ENCODE measurements around the gene TRIM13. TPM values are rescaled to one million over a fixed set of nuclear protein-coding genes. Genes with fewer than 3 reads are reported as not detected.
"Not testable (repeated sequence)": the region's sequence is repeated elsewhere in the genome, so short reads cannot be mapped to it uniquely, and the experiment has no call there.

TRIM13 gene, protein sequence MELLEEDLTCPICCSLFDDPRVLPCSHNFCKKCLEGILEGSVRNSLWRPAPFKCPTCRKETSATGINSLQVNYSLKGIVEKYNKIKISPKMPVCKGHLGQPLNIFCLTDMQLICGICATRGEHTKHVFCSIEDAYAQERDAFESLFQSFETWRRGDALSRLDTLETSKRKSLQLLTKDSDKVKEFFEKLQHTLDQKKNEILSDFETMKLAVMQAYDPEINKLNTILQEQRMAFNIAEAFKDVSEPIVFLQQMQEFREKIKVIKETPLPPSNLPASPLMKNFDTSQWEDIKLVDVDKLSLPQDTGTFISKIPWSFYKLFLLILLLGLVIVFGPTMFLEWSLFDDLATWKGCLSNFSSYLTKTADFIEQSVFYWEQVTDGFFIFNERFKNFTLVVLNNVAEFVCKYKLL
- 11.4 and 11.6 TPM in 2 replicates for total RNA-seq (2014; rRNA removed; shearing (Covaris generic))

- DNase-seq = peak; percentile 76 to 79
- H3K4me1 ChIP-seq = no peaks in the 10 kb centered on the region
- peaks cover 26% of the 10 kb centered on the region for H3K36me3 ChIP-seq
- peak within 1 kb of the TSS; percentile 92 for H3K27ac ChIP-seq
- H3K27me3 ChIP-seq = no peaks in the 10 kb centered on the region
- no peaks in the 10 kb centered on the region for H3K9me3 ChIP-seq (replicated peaks)
- H3K4me3 ChIP-seq = peak within 1 kb of the TSS; percentile 91
Measured at GRCh38 chr13:49996951-49997895, at the start of gene TRIM13. Gene TRIM13 (plus strand): TSS chr13:49997042. CDS start chr13:50011941, 14,899 bp downstream.

DNA sequence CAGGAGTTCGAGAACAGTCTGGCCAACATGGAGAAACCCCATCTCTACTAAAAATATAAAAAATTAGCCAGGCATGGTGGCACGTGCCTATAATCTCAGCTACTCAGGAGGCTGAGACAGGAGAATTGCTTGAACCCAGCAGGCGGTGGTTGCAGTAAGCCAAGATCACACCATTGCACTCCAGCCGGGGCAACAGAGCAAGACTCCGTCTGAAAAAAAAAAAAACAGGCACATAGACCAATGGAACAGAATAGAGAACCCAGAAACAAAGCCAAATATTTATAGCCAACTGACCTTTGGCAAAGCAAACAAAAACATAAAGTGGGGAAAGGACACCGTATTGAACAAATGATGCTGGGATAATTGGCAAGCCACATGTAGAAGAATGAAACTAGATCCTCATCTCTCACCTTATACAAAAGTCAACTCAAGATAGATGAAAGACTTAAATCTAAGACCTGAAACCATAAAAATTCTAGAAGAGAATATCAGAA is 48.0 kb upstream of the TRIM13 start:
- H3K27me3 ChIP-seq; H3K27ac ChIP-seq; H3K36me3 ChIP-seq; DNase-seq; H3K9me3 ChIP-seq (replicated peaks); H3K4me3 ChIP-seq; H3K4me1 ChIP-seq: not testable (repeated sequence)

DNA sequence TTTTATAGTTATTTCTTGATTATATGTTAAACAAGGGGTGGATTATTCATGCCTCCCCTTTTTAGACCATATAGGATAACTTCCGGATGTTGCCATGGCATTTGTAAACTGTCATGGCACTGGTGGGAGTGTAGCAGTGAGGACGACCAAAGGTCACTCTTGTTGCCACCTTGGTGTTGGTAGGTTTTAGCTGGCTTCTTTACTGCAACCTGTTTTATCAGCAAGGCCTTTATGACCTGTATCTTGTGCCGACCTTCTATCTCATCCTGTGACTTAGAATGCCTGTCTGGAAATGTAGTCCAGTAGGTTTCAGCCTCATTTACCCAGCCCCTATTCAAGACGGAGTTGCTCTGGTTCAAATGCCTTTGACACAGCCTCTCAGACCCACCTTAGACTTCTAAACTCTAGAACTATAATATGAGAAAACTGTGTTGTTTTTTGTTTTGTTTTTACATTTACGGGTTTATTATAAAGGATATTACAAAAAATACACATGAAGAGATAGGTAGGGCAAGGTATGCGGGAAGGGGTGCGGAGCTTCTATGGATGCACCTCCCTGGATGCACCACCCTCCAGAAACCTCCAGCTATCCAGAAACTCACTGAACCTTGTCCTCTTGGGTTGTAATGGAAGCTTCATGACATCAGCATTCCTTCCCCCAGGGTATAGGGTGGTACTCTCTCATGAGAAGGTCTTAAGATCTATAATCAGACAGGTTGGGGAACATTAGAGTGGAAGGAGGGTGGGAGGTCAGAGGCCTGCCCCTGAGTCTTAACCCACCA is 44.9 kb upstream of the TRIM13 start:
- DNase-seq = no peak
- Histone ChIP-seq H3K9me3 (replicated peaks) (no peaks in the 10 kb centered on the region), H3K27me3 (no peaks in the 10 kb centered on the region), H3K36me3 (no peaks in the 10 kb centered on the region), H3K4me3 (no peak overlapping the region), H3K4me1 (no peaks in the 10 kb centered on the region), H3K27ac (no peak overlapping the region)

GRCh38 chr13:49953560-49953959 is 43.3 kb upstream of the TRIM13 start:
- Histone ChIP-seq H3K4me1 (no peaks in the 10 kb centered on the region), H3K4me3 (no peak overlapping the region)

DNA sequence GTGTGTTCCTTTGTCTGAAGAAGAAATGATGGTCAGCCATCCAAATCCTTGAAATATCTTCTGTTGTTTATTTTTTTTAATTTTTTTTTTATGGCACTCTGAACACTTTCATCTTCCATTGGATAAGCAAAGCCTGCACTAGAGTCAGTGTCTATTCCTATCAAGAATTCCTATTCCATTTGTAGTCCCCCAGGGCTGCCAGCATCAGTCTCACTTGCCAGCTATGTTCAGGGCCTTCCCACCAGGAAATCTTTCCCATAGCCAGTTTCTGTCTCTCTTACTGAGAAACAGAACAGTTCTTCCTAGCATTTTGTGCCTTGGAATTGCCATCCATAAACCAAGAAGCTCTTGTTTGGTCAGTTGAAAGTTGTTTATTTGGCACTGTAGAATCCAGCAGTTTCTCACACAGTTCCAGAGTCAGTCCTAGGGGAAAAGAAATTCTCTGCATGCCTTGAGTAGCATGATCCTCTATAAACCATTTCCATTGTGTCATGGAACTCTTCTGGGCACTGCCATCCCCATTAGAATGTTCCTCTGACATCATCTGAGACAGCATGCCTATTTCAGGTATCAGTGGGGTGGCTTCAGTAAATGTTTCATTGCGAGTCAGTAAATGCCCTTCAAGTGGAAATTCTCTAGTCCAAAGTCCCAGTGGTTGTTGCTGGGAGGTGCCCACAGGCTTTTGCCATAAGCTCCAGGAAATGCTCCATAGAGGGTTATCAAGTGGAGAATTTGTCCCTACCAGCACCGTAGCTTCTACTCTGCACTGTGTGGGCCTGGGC is 42.0 kb upstream of the TRIM13 start:
- Histone ChIP-seq H3K4me1 (no peaks in the 10 kb centered on the region), H3K27ac (no peak overlapping the region), H3K4me3 (no peak overlapping the region), H3K27me3 (no peaks in the 10 kb centered on the region), H3K9me3 (replicated peaks) (no peaks in the 10 kb centered on the region), H3K36me3 (no peaks in the 10 kb centered on the region)
- no peak for DNase-seq

More at GRCh38 chr13:49953560-49953959, 43.3 kb upstream of the TRIM13 start:
- Histone ChIP-seq H3K36me3 (no peaks in the 10 kb centered on the region), H3K27me3 (no peaks in the 10 kb centered on the region), H3K9me3 (replicated peaks) (no peaks in the 10 kb centered on the region), H3K27ac (no peak overlapping the region)
- DNase-seq = no peak

GRCh38 chr13:49956131-49956530 is 40.7 kb upstream of the TRIM13 start:
- Histone ChIP-seq H3K9me3 (replicated peaks) (no peaks in the 10 kb centered on the region), H3K27ac (no peak overlapping the region), H3K4me1 (no peaks in the 10 kb centered on the region), H3K4me3 (no peak overlapping the region), H3K27me3 (no peaks in the 10 kb centered on the region), H3K36me3 (no peaks in the 10 kb centered on the region)
- DNase-seq = no peak

DNA sequence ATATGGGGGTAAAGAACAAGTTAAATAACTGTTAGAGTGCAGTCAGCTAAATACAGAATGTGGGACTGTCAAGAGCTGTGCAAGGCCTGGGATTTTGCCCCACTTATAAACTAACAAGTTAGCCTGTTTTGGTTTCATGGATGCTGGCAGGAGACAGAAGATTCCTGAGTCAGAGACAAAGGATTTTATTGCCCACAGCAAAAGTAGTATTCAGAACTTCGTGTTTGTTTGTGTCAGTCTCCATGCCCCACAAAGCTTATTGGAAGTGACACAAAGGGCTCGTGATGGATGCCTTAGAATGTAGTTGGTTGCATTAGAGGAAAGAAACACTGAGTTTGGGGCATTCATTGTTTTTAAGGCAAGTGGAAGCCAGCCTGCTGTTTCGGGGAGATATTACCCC is 38.5 kb upstream of the TRIM13 start:
- Histone ChIP-seq H3K36me3 (no peaks in the 10 kb centered on the region), H3K27me3 (no peaks in the 10 kb centered on the region), H3K9me3 (replicated peaks) (no peaks in the 10 kb centered on the region), H3K27ac (no peak overlapping the region), H3K4me1 (no peaks in the 10 kb centered on the region), H3K4me3 (no peak overlapping the region)
- DNase-seq = no peak

DNA sequence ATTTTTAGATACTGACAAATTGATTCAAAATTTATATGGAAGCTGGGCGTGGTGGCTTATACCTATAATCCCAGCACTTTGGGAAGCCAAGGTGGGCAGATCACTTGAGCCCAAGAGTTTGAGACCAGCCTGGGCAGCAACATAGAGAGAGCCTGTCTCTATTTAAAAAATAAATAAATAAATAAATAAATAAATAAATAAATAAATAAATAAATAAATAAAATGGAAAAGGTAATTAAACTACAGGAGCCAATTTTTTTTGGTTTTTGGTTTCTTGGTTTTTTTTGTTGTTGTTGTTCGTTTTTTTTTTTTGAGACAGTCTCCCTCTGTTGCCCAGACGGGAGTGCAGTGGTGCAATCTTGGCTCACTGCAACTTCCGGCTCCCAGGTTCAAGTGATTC is 29.4 kb upstream of the TRIM13 start:
- Histone ChIP-seq H3K27me3 (no peaks in the 10 kb centered on the region), H3K36me3 (no peaks in the 10 kb centered on the region; the same call in 1 of the 2 replicates), H3K27ac (no peak overlapping the region), H3K9me3 (replicated peaks) (0 out of 2 replicates have a peak, but pooled peaks cover 2% of the 10 kb centered on the region), H3K4me1 (no peaks in the 10 kb centered on the region), H3K4me3 (no peak overlapping the region)
- no peak for DNase-seq

GRCh38 chr13:49972709-49973108 is 24.1 kb upstream of the TRIM13 start:
- DNase-seq = no peak
- Histone ChIP-seq H3K27ac (no peak overlapping the region), H3K4me3 (no peak overlapping the region), H3K9me3 (replicated peaks) (no peaks in the 10 kb centered on the region), H3K36me3 (no peaks in the 10 kb centered on the region), H3K27me3 (no peaks in the 10 kb centered on the region), H3K4me1 (no peaks in the 10 kb centered on the region)

GRCh38 chr13:49975826-49976225 is 21.0 kb upstream of the TRIM13 start:
- Histone ChIP-seq H3K27ac (no peak overlapping the region; the same call in 1 of the 2 replicates), H3K9me3 (replicated peaks) (no peaks in the 10 kb centered on the region), H3K4me3 (no peak overlapping the region), H3K27me3 (no peaks in the 10 kb centered on the region), H3K4me1 (no peaks in the 10 kb centered on the region), H3K36me3 (no peaks in the 10 kb centered on the region)
- no peak for DNase-seq

- peak; percentile 48 to 90 for DNase-seq
- no peaks in the 10 kb centered on the region for H3K9me3 ChIP-seq (replicated peaks)
- no peaks in the 10 kb centered on the region for H3K36me3 ChIP-seq
- no peaks in the 10 kb centered on the region for H3K4me1 ChIP-seq
- H3K27me3 ChIP-seq = no peaks in the 10 kb centered on the region
- peak overlapping the region; percentile 12; the same call in 1 of the 2 replicates for H3K27ac ChIP-seq
- no peak overlapping the region for H3K4me3 ChIP-seq
Measured at GRCh38 chr13:49976314-49977258, 20.3 kb upstream of the TRIM13 start.

DNA sequence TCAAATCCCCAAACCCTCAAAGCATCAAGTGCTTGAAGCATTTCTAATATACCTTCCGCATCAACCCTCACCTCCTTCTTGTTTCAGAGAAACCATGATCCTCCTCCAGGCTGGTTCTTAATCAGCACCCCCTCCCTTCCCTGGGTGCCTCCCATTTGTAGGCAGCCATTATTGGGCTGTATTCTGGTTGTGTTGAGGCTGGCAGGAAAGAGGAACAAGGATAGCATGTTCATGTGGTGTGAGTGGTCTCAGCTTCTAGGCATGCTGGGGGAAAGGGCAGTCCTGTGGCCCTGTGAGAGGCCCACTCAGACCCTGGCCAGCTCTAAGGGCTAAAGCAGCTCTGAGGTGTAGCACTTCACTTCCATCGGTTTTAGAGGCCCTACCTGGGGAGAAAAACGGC is 18.9 kb upstream of the TRIM13 start:
- H3K4me3 ChIP-seq = no peak overlapping the region
- H3K27me3 ChIP-seq = no peaks in the 10 kb centered on the region
- no peaks in the 10 kb centered on the region for H3K36me3 ChIP-seq
- H3K27ac ChIP-seq = no peak overlapping the region
- H3K4me1 ChIP-seq = no peaks in the 10 kb centered on the region
- no peaks in the 10 kb centered on the region for H3K9me3 ChIP-seq (replicated peaks)
- DNase-seq = no peak

DNA sequence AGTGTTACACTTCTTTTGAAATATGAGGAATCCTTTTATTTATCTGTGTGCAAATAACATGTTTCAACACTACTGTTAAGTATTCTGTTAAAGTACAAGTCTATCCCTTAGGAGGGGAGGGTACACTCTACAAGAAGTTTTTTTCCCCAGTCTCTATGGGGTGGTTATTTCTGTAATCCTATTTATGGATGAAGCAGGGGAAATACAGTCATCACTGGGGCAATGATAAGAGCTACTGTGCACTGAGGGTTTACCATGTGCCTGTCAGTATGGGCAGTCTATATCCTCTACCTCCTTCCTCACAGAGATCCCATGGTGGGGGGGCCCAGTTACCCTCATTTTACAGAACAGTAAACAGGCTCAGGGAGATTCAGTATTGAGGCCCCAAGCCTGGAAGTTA is 16.6 kb upstream of the TRIM13 start:
- no peak for DNase-seq
- H3K4me3 ChIP-seq = no peak overlapping the region
- H3K36me3 ChIP-seq = no peaks in the 10 kb centered on the region
- H3K27ac ChIP-seq = no peak overlapping the region
- H3K9me3 ChIP-seq (replicated peaks) = no peaks in the 10 kb centered on the region
- H3K27me3 ChIP-seq = no peaks in the 10 kb centered on the region
- H3K4me1 ChIP-seq = no peaks in the 10 kb centered on the region

Data from SJCRH30 (cell line).